Anterior cingulate cortex (tissue), 58 donors: ENCODE results near the gene DGCR2.
"Not testable (repeated sequence)": the region's sequence is repeated elsewhere in the genome, so short reads cannot be mapped to it uniquely, and the experiment has no call there.

Experiments used
- DNase-seq, 58 donors: peaks; one replicate each; lab custom pipeline; 2025; lab: John Stamatoyannopoulos, UW

Gene DGCR2

GRCh38 chr22:19064354-19065054, 57.7 kb downstream of the DGCR2 start:
- no peak for DNase-seq

DNA sequence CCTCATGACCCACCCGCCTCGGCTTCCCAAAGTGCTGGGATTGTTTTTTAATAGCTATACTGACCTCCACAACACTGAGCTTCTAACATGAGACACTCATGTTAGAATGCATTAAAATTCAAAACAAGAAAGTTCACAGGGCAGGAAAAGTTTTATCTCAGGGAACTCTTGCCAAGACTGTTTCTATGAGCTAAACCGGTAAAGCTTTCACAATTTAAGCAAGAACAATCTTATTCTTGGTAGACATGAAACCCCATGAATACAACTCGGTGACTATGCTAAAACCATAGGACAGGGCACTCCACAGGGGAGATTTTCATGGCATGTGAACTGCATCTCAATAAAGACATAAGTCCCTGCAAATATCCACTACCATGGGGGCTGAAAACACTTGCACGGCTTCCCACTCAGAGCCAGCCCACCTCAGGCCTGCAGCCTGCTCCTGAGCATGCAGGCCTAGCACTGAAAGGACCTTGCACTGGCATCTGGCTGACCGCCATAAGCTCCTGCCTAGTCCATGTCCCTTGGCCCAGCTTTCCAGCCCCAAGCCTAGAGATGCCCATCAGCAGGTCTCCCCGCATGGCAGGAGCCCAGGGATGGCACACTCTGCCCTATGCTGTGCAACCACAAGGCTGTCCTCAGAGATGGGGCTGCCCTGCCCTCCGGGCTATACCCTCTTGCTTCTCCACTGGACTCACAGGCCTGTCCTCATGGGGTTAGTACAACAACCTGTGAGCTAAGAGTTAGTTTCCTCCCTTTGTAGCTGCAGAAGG, 58.4 kb downstream of the DGCR2 start:
- no peak for DNase-seq

DNA sequence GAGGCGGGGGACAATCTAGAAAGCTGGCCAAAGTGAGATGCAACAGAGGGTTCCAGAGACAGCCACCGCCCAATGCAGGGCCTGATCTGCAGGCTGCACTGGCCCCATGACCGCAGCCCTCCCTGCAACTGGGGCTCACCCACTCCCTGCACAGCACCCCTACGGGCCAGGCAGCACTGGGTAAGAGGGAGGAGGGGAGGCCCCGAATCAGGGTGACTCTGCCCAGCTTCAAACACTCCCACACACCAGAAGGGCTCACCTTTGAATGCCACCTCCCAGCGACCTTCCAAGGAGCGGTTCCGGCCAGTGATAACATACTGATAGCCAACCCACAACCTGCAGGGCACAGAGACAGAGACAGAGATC, 59.3 kb downstream of the DGCR2 start:
- no peak for DNase-seq

GRCh38 chr22:19062139-19062942, 59.9 kb downstream of the DGCR2 start:
- no peak for DNase-seq

- no peak for DNase-seq
These were observed 60.6 kb downstream of the DGCR2 start for GRCh38 chr22:19061471-19062138.

DNA sequence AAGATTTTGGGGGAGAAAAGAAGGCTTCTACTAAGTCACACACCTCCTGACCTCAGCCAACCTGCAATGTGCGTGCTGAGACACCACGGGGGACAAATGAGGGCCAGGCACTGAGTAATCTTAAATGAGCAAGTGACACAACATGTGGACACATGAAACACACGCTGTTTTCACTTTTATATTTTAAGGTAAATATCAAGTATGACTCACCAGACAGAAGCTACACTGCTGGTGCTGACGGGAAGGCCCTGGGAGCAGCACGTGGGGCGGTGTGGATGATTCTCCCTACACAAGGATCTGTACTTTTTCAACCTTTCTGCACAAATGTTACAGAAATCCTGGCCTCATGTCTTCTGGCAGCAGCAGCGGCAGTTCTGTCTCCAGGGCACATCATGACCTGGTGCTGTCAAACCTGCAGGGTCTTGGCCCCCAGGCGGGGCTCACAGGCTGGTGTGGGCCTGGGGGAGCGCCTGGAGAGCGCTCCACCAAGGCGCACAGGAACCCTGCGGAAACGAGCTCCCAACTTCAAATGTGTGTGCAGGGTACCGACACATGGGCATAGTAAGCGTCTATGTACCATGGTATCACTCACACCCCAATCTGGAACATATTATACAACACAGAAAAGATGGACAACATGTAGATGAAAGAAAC, 61.7 kb downstream of the DGCR2 start:
- DNase-seq, result no peak

GRCh38 chr22:19059481-19060278, 62.5 kb downstream of the DGCR2 start:
- DNase-seq, result no peak

DNA sequence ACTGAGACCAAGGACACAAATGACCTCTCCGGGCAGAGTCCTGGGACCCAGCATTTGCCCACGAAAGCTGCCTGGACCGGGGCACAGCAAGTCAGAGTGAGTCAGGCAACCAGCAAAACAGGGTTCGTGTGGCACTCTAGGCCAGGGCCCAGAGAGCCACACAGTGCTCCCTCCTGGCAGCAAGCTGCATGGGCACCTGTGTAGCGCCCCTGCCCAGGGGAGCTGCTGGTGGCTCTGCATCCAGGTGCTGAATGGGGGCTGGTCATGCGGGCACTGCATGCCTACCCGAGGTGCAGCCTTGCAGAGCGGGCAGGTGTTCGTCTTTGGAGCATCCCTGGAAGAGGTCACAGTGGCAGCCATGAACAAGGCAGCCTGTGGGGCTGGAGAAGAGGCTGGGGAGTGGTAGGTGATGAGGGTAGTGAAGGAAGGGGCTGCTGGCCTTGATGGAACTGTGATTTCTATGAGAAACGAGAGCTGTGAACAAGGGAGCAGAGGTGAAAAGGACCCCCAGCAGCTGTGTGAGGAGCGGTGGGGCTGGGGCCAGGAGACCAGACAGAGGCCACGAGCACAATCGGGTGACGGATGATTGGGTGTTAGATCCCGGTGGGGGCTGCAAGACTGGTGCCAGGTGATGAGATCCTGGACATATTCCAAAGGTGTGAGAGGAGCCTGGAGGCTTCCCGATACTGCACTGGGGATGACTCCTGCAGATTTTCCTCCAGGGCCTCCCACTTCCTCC, 63.3 kb downstream of the DGCR2 start:
- DNase-seq, result no peak

DNA sequence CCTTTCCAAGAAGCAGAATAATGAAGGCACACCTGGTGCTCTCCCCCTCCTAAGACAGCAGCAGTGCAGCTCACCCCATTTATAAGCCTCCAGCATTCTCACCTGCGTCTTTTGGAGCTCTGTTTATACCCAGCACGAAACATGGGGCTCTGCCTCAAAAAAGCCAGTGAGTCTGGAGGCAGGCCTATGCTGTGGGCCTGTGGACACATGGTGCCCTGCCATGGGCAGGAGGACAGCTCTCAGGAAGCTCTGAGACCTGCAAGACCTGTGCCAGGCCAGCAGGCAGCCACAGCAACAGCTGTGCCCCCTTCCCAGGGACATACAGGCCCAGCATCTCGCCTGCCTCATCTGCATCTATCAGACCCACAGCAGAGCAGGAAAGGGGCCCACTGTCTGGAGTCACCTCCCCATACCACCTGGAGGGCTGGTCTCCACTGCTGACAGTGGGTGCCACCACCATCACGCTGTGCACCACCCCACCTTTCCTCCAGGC, 64.2 kb downstream of the DGCR2 start:
- DNase-seq, result no peak

- no peak for DNase-seq
These were observed 64.7 kb downstream of the DGCR2 start for GRCh38 chr22:19057539-19057938.

DNA sequence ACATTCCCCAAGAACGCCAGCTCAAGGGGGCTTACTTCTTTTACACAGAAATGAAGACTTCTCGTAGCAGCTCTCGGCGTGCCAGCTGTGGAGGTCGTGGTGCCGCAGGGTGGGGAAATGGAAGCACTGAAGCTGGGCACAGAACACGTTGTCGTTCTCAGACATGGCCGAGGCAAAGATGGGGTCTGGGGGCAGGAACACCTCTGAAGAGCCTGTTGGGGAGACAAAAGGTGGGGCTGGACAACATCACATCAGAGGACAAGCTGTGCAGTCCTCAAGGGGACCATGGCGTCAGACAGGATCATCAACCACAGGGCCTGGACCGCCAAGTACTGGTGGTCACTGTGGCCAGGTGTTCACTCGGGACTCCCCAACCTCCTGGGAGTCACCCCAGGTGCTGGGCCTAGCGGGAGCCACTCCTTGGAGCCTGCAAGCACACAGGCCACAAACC, 65.2 kb downstream of the DGCR2 start:
- DNase-seq, result no peak

- DNase-seq, result no peak
These were observed 66.4 kb downstream of the DGCR2 start for GRCh38 chr22:19055801-19056200.

GRCh38 chr22:19052941-19053541, 69.2 kb downstream of the DGCR2 start:
- no peak for DNase-seq

DNA sequence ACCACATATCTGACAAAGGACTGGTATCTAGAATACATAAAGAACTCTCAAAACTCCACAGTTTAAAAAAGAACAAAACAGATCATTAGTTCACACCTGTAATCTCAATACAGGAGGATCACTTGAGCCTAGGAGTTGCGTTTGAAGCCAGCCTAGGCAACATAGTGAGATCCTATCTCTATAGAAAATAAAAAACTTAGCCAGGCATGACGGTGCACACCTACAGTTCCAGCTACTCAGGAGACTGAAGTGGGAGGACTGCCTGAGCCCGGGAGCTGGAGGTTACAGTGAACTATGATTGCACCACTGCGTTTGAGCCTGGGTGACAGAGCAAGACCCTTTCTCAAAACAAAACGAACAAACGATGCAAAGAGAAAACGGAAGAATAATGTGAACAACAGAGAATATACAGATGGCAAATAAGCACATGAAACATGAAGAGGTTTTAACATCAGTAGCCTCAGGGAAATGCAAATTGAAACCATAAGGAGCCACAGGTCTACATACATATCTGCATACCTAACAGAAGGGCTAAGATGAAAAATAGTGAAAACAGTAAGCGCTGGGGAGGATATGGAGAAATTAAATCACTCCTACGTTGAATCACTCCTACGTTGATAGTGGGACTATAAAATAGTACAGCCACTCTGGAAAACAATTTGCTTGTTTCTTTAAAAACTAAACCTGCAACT, 70.7 kb downstream of the DGCR2 start:
- no peak for DNase-seq

DNA sequence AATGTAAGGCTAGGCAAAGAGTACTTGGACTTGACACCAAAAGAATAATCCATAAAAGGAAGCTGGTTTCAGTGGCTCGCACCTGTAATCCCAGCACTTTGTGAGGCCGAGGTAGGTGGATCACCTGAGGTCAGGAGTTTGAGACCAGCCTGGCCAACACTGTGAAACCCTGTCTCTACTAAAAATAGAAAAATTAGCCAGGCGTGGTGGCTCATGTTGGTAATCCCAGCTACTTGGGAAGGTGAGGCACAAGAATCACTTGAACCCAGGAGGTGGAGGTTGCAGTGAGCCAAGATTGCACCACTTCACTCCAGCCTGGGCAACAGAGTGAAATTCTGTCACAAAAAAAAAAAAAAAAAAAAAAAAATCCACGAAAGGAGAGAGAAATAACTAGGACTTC, 71.4 kb downstream of the DGCR2 start:
- not testable (repeated sequence) for DNase-seq

- DNase-seq, result no peak
These were observed 72.1 kb downstream of the DGCR2 start for GRCh38 chr22:19050117-19050516.

- DNase-seq, result no peak
These were observed 73.7 kb downstream of the DGCR2 start for GRCh38 chr22:19048531-19048930.
